ENCODE data around the gene TMSB4X. TPM values are rescaled to one million over a fixed set of nuclear protein-coding genes. Genes with fewer than 3 reads are reported as not detected.
"Not testable (repeated sequence)": the region's sequence is repeated elsewhere in the genome, so short reads cannot be mapped to it uniquely, and the experiment has no call there.

Gene TMSB4X
- total RNA-seq, 4 donors from 2014 or later: 880 to 1,466 (median 1,228) TPM

- no peak for DNase-seq (ENCODE audit: low spot score in 2 of 2)
- no peaks in the 10 kb centered on the region for H3K27me3 ChIP-seq
- 90% methylated on average over 1 of the region's 1 CpG for WGBS
- no peaks in the 10 kb centered on the region for H3K4me1 ChIP-seq
- TF ChIP-seq POLR2A (IDR thresholded peaks at IDR 0.05) (no peak), CTCF (IDR thresholded peaks at IDR 0.05) (no peak), EP300 (IDR thresholded peaks at IDR 0.05) (no peak), POLR2AphosphoS5 (IDR thresholded peaks at IDR 0.05) (no peak)
- no peak overlapping the region for H3K4me3 ChIP-seq
- no peaks in the 10 kb centered on the region for H3K36me3 ChIP-seq
- no peak overlapping the region for H3K27ac ChIP-seq
- no peaks in the 10 kb centered on the region for H3K9me3 ChIP-seq
Measured at GRCh38 chrX:12936947-12937346, 38.0 kb upstream of the TMSB4X start.

GRCh38 chrX:12940471-12940870, 34.4 kb upstream of the TMSB4X start:
- not testable (repeated sequence) for H3K36me3 ChIP-seq; DNase-seq (ENCODE audit: low spot score in 2 of 2); H3K4me1 ChIP-seq; H3K27ac ChIP-seq; H3K4me3 ChIP-seq; H3K9me3 ChIP-seq; H3K27me3 ChIP-seq
- 84% methylated on average over 9 of the region's 9 CpGs for WGBS

- not testable (repeated sequence) for DNase-seq (ENCODE audit: low spot score in 2 of 2); H3K27ac ChIP-seq; H3K9me3 ChIP-seq; H3K27me3 ChIP-seq; H3K4me3 ChIP-seq; H3K36me3 ChIP-seq
- H3K4me1 ChIP-seq: peaks cover 14% of the 10 kb centered on the region
- WGBS: 81% methylated on average over 5 of the region's 6 CpGs
Measured at GRCh38 chrX:12943592-12943991, 31.3 kb upstream of the TMSB4X start.

GRCh38 chrX:12944452-12944851, 30.5 kb upstream of the TMSB4X start:
- not testable (repeated sequence) for H3K36me3 ChIP-seq; H3K27me3 ChIP-seq; H3K9me3 ChIP-seq; H3K4me3 ChIP-seq; H3K27ac ChIP-seq; DNase-seq (ENCODE audit: low spot score in 2 of 2)
- WGBS: 89% methylated on average over 4 of the region's 4 CpGs
- peaks cover 20% of the 10 kb centered on the region for H3K4me1 ChIP-seq

GRCh38 chrX:12945494-12945893, 29.4 kb upstream of the TMSB4X start:
- Histone ChIP-seq H3K9me3 (no peaks in the 10 kb centered on the region), H3K27ac (no peak overlapping the region), H3K4me1 (peaks cover 30% of the 10 kb centered on the region), H3K27me3 (no peaks in the 10 kb centered on the region), H3K4me3 (no peak overlapping the region), H3K36me3 (no peaks in the 10 kb centered on the region)
- TF ChIP-seq POLR2A (IDR thresholded peaks at IDR 0.05) (no peak), EP300 (IDR thresholded peaks at IDR 0.05) (no peak), CTCF (IDR thresholded peaks at IDR 0.05) (no peak), POLR2AphosphoS5 (IDR thresholded peaks at IDR 0.05) (no peak)
- 81% methylated on average over 4 of the region's 4 CpGs for WGBS
- no peak for DNase-seq (ENCODE audit: low spot score in 2 of 2)

- Histone ChIP-seq H3K4me3 (no peak overlapping the region), H3K9me3 (no peaks in the 10 kb centered on the region), H3K27me3 (no peaks in the 10 kb centered on the region), H3K27ac (peak overlapping the region; percentile 72), H3K4me1 (peaks cover 33% of the 10 kb centered on the region), H3K36me3 (no peaks in the 10 kb centered on the region)
- WGBS: 48% methylated on average over 4 of the region's 4 CpGs
- TF ChIP-seq POLR2AphosphoS5 (IDR thresholded peaks at IDR 0.05): no peak
- no peak for TF ChIP-seq POLR2A (IDR thresholded peaks at IDR 0.05)
- DNase-seq (ENCODE audit: low spot score in 2 of 2): no peak
Measured at GRCh38 chrX:12946406-12946805, 28.5 kb upstream of the TMSB4X start.

- peak in 1 of 2 donors; percentile 79 for DNase-seq (ENCODE audit: low spot score in 2 of 2)
- peaks cover 33% of the 10 kb centered on the region for H3K4me1 ChIP-seq
- no peaks in the 10 kb centered on the region for H3K9me3 ChIP-seq
- no peaks in the 10 kb centered on the region for H3K36me3 ChIP-seq
- WGBS: 29% methylated on average over 5 of the region's 5 CpGs
- peak overlapping the region; percentile 72 for H3K27ac ChIP-seq
- H3K4me3 ChIP-seq: no peak overlapping the region
- no peaks in the 10 kb centered on the region for H3K27me3 ChIP-seq
- TF ChIP-seq POLR2AphosphoS5 (IDR thresholded peaks at IDR 0.05) (no peak), CTCF (IDR thresholded peaks at IDR 0.05) (peak; percentile 66 to 96)
Measured at GRCh38 chrX:12946838-12947544, 27.9 kb upstream of the TMSB4X start.
